HG03520 (cell line): Measurements from ENCODE around the gene UNC5C.

Experiments
- ATAC-seq: cut with Tn5 transposase; IDR thresholded peaks from one replicate; pipeline ENCODE4 v1.9.1; 2021; ENCODE audit warnings: mild to moderate bottlenecking, moderate library complexity; ENCODE audit not compliant: unreplicated experiment

The UNC5C gene

DNA sequence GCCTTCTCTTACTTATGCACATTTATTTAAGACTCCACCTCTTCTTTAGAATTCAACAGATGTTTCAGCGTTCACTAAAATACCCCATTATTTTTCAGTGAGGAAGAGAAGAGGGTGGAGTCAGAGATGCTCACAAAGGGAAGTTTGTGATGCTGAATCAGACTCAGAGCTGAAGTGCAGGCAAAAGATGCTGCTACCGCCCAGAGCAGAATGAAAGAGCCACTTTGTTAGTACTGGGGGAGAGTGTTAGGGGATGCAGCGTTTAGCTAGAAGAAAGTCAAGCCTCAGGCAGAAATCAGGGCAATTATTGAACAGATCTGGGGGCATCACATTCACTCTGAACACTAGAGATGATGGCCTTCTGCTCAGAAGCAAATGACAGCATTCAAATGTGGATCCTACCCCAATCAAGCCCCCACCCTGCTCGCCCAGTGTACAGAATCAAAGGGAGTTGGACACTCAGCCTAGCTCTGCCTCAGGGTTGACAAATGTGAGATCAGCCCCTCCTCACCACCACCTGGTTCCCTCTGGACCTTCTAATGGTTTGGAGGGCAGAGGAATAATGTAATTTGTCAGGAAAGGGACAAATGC lies 138.3 kb downstream of the UNC5C start:
- ATAC-seq: no peak

DNA sequence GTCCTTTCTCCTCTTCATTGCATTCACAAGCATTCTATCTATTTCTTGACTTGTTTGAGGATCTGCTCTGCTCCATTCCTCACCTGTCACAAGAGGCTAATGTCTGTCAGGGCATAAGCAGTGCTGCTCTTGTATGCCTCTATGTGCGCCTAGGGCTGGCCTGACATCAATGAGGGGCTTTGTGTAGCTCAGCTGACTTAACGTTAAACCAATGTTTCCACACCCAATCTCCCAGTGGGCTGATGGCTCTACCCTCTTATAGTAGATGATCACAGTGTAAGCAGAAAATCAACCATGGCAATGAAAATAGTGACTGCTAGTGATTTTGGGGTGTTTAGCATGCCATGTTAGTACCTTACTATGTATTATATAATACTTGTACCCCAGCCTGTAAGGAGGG lies 139.0 kb downstream of the UNC5C start:
- no peak for ATAC-seq

DNA sequence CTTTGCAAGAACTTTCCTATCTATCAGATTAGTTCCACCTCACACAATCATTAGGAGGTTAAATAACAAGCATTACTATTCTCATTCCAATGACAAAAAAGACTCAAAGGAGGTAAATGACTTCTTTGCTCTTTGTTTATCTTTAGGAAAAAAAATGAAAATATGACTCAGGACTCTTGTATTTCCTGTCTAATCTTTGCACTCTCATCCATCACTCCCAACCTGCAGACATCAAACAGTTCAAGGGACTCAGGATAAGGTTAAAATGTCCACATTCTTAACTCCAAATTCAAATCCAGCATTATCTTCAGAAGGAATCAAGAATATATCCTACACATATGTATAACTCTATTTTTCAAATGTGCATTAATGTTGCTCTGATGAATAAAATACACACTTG lies 139.6 kb downstream of the UNC5C start:
- no peak for ATAC-seq

DNA sequence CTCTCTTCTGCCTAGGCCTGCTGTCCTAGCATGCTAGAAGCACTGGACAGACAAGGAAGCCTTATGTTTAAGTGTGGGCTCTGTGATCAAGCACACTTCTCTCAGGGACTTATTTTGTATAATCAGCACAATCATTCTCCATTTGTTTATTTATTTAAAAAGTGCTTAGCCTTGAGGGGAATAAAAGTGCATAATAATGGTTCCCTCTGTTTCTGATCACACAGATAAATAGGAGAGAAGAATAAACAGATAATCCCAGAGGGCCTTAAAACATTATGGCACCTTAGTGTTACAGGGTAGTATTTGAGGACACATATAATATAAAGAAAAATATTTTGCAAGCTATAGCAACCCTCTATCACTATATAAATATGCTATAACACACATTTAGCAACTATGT lies 146.5 kb downstream of the UNC5C start:
- no peak for ATAC-seq

DNA sequence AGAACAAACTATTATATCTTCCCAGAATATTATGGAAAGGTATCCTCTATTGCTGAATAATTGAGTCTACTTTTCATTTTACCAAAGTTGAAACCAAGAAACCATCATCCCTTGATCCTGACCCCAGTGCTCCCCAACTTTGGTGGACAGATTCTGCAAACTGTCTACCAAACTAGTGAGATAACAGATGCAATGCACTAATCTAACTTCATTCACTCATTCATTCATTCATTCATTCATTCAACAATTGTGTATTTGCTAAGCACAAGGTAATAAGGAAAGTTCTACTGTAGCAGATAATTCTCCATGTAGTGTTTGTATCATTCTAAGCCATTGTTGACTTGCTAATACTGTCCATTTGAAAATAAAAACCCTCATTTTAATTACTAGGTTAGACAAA lies 150.6 kb downstream of the UNC5C start:
- ATAC-seq: no peak

DNA sequence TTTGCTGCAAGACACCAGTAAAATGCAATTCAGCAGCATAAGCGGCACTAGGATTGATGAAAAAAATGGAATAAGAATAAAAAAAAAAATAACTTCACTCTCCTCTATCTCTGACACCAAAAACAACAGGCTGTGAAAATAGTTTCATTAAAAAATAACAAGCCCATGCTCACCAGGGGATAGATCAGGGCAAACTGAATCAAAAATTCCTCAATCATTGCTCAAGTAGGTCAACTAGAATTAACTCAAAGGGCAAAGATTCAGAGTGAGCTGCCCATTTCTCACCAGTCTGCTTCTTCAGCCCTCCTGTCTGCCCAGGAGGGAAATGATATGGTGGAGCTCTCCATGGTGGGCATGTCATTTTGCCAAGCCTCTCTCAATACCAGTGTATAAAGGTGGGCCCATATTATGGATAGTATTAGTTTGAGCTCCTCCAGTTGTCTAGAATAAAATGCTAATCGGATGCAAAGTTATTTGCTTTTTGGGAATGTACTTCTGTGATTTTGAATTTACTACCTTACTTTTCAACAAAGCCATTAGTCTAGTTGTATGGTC lies 153.9 kb downstream of the UNC5C start:
- ATAC-seq: no peak

DNA sequence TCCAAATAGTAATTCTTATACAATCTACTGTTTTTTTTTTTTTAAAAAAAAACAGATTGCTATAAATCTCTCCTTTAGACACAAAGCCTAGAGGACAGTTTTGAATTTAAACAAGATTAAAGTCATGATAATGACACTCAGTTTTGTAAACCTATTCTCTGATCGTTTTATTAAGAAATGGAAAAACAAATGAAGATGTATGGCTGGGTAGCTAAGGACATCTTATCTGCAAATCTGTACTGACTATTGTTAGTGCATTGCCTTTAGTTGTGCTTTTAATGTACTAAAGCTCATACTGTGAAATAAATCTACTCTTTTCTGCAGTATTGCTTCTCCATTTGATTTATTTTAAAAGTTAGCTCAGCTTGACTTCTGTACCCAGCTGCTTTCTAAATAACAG lies 155.0 kb downstream of the UNC5C start:
- ATAC-seq: no peak

DNA sequence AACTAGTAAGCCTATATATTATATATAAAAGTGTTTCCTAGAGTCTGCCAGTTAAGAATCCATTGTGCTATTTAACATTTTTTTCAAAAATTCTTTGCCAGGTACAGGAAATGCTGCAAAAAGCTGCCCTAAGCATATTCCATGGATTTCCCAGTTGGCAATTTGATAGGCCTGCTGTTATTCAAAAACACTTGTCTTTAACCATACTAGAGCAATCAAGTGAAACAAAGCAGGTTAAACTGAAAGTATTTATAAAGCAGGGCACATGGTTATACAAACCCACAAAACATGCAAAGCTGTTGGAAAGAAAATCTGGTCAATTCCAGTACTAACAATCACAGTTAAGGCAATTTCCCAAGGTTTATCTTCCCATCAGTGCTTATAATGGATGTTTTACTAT lies 159.9 kb downstream of the UNC5C start:
- no peak for ATAC-seq

DNA sequence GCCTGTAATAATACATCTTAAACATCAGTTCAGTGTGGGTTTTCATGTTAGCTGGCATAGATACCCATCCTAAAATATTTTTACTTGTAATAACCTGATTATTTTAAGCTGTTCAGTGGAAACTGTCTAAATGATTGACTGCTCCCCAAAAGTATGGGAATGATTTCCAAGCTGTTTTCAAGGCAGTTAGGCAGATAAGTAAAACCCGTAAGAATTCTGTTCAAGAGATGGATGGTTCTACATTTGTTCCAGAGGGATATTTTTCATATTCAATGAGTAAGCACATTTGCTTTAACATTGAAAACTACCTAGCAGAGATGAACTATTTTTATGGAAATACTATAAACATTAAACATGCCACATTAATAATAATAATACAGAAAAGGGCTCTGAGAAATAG lies 161.1 kb downstream of the UNC5C start:
- ATAC-seq: no peak

DNA sequence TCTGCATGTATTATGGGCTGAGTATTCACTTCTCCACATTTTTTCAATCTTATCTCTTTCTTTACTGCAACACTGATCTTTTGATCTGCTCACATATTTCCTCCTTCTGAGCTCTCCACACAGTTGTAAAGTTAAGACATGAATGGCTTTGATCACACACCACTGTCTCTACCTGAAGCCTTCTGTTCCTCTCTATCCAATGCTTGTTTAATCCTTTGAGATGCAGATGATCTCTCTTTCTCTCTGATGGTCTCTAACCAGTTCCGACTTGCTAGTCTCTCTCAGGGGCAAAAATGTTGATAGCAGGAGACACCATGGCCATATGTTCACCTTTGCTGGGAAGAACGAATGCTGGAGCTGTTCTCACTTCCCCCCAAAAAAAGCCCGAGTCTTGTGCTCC lies 162.4 kb downstream of the UNC5C start:
- no peak for ATAC-seq

DNA sequence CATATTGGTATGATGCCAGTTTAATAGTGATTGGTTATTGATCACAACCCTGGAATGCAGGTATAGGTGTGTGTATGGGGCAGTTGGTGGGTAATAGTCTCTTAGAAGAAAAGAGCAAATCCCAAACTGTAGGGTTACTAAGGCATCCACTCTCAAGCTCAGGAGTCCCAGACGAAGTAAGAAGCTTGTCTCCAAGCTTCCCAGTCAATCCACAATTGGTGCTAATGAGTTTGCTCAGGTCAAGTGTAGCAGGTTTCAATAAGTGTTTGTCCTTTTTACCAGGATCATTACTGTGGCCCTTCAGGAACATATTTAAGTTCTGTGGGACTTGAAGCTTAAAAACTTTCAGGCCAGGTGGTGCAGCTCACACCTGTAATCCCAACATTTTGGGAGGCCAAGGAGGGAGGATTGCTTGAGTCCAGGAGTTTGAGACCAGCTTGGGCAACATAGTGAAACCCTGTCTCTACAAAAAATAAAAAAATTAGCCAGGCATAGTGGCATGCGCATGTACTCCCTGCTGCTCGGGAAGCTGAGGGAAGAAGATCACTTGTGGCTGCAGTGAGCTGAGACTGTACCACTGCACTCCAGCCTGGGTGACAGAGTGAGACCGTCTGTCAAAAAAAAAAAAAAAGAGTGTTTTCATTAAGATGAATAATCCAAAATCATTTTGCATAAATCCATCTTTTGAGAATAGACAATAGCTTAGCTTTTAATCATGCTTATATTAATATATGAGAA lies 166.8 kb downstream of the UNC5C start:
- no peak for ATAC-seq

DNA sequence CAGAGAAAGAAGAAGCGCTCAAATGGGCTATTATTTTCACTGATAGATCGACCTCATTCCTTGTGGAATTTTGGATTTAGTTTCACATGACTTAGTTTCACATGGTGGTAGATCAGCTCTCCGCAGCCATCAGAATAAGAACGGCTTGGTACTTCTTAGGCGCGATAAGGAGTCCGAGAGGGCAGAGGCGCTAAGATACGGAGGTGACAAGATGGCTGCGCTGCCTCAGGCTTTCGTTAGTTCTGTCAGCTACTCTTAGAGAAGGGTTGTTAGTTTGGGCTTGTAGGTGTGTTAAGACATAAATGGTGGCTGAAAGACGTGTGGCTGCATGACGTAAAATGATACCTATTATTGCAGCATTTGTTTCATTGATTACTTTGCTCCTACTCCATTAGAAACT lies 169.1 kb downstream of the UNC5C start:
- no peak for ATAC-seq

DNA sequence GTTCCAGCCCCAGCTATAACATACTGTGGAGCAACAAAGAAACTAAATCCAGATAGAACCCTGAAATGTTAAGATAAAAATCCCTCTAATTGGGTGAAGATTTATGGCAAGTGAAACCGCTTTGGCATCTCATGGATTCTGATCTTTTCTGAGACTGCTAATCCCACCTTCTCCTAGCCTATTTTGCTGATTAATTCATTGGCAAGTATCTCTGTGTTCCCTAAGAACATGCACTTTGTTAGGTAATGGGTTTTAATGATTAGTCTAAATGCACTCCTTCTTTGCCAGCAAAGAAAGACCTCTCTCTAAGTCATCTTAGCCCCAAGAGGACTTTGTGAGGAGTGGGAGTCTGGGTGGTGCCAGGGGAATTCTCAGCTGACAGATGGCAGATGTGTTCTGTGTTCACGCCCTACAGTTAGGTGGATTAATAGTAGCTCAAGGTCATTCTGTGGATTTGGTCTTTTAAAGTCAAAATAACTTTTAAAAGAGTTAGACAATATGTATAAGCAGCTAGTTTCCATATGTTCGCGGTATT lies 171.3 kb downstream of the UNC5C start:
- ATAC-seq: no peak

DNA sequence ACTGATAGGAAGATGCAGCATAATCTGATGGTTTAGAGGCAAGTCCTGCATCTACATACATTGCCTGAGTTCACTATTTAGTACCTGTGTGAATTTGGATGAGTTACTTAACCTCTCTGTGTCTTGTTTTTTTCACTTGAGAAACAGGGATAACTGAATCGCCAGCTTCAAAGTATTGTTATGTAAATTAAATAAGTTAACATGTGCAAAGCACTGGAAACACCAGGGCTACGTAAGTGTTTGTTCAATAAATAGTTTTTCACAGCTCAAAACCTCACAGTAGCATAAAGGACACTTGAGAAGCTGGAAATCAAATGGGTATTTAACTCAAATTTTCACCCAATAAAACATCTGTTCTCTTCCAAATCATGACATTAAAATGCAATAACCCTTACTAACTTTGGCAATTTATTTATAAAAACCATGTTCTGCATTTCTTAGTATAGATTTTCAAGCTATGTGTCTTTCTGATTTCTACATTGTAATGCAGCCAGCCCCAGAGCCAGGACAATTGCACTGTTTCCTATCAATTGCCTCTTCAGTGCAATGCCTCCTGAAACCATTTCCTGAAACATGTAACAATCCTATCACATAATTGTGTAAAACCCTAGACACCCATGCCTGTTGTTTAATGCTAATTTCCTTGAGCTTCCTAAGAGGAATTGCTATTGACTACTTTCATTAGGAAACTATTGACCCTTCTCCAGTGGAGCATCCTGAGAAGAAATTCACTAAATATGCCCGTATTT lies 177.1 kb downstream of the UNC5C start:
- ATAC-seq: no peak

DNA sequence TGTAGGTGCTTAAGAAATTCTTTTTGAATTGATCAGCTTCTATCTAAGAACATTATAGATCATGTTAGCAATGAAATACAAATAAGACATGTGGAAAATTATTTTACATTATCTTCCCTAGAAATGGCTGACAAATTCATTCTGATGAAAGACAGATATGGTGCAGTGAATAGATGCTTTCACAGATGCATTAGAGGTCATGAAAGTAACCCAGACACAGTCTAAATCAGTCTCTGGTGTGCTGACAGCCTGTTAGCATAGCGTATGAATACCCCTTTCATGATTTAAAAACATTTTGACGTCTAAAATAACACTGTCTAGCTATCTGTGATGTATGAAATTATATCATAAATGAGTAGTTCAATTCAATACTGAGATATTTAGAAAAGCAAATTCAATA lies 180.9 kb downstream of the UNC5C start:
- ATAC-seq: no peak

DNA sequence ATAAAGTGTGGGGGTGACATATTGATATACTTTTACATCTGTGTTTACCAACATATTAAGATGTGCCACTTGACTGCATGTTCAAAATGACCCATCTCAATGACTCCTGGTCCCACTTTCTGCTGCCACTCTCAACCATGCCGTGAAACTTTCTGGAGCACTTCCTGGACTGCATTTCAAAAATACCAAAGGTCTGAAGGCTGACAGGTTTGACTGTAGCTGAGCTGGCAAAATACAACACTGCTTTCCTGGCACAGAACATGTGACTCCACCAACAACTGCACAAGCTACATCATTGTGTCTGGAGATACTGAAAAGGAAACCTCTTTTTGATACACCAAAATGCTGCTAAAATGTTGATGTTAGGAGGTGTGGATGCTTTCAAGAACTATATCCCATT lies 184.8 kb downstream of the UNC5C start:
- ATAC-seq: no peak

DNA sequence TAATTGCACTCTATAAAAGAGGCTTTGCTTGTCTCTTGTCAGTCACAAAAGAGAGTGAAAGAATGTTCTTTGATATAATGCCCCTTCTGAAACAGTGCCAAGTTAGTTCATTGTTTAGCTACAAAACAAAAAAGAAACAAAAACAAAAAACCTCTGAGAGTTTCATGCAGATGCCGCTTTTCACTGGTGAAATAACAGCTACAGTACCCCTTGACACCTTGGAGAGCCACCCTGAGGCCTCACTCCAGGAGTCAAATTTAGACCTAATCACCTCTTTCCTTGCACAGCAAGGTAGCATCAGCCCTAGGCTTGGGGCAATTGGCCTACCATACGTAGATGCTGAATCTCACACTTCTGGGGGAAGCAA lies 185.2 kb downstream of the UNC5C start:
- ATAC-seq: no peak

DNA sequence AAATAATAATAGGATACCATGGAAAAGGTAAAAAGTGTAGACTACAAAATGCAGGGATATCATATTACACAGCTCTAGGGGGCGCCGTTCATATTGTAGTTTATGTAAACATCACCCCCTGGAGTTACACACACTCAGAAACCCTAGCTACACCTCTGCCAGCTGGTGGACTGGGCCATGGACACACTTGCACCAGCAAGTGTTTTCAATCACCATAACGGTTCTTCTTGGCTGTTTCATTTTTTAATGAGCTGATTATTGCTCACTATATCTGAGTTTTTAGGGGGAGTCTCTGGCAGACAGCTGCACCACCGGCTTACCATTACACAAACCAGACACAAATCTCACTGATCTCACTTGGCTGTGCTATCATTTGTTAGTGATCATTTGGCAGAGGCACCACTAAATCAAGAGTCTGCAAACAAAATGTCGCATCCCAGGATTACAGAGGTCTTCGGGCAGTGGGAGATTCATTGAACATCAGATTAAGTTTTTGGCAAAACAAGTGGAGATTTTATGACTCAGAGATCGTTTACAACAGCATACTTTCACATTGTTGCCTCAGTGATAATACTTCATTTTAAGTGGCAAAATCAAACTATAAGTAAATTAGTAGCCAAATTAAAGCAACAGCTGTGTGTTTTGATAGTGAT lies 185.7 kb downstream of the UNC5C start:
- no peak for ATAC-seq

DNA sequence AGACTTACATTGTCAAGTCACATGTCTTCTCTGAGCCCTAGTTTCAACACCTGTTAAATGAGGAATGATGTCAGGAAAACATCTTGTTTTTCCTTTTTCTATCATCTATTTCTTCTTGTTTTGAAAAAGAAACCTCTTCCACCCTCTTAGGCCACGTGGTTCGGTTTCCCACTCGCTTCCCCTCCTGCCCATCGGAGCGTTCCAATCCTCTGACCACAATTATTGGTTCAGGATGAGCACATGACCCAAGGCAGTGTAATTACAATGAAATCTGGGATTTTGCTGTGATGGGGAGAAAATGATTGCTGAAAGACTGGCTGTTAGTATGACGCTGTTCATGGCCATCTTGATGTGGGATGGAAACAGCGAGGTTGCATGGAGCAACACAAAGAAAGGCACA lies 186.7 kb downstream of the UNC5C start:
- ATAC-seq: no peak

DNA sequence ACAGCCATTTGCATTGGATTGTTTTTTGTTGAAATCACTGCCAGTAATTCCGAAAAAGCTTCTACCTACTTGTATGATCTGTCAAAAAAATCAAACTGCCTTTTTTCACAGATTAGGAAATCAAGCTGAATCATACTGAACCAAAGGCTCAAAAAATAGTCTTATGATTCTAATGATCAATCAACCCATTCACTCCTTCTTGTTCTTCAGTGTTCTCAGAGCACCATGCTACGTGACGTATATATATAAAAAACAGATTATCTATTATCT lies 187.1 kb downstream of the UNC5C start:
- no peak for ATAC-seq

DNA sequence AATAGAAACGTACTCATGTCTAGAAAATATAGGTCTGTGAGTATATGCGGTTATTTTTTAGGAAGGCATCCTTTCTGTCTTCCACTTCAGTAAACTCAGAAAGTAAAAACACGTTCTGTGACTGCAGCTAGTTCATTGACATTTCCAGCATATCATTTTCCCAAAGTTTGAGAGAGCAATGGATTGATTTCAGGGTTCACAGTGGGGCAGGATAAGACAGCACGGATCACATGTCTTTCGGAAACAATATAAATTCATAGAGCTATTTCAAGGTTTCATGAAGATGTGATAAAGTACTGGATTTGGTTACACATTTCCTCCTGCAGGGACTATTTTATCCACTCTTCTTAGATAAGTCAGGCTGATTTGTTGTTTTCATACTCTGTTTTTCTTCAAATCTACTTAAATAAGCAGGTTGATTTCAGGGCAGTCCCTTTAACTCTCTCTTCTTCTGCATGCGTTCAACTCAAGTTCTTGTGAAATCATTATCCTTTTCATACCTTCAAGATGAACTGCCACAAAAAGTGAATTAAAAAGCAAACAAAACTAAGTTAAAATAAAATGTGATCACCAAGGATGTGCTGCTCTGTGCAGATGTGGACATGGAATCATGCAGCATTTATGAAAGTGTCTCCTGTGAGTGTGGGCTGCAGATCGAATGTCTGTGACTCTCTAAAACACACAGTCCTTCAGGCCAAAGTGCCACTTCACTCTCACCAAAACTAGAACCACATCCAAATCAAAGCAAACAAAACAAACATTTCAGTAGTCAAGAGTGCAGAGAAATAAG lies 187.7 kb downstream of the UNC5C start:
- no peak for ATAC-seq
